GM23248 (cell line): ENCODE data around the gene KCTD14. TPM values are rescaled to one million over a fixed set of nuclear protein-coding genes. Genes with fewer than 3 reads are reported as not detected.
"Not testable (repeated sequence)": the region's sequence is repeated elsewhere in the genome, so short reads cannot be mapped to it uniquely, and the experiment has no call there.

Experiments
- DNase-seq: peaks from one replicate; pipeline ENCODE4 v3.0.0-alpha.2; 2015
- H2AFZ ChIP-seq: fragments of 200-600 bp; sonication (generic); 2 replicates; pipeline ENCODE4 v1.6.1; 2016; ENCODE audit warnings: antibody characterized with exemption
- H3F3A ChIP-seq: fragments of 200-600 bp; sonication (generic); 2 replicates; pipeline ENCODE4 v1.6.1; 2016; ENCODE audit warnings: mild to moderate bottlenecking, antibody characterized with exemption, mixed run types; ENCODE audit not compliant: insufficient read depth
- H3K27ac ChIP-seq: fragments of 200-600 bp; sonication (generic); 2 replicates; pipeline ENCODE4 v1.5.1; 2016; ENCODE audit warnings: mild to moderate bottlenecking
- H3K27me3 ChIP-seq: fragments of 200-600 bp; sonication (generic); replicated peaks from 2 replicates; pipeline ENCODE4 v1.6.1; 2016; ENCODE audit warnings: mild to moderate bottlenecking; ENCODE audit not compliant: insufficient read depth
- H3K36me3 ChIP-seq: fragments of 200-600 bp; sonication (generic); 2 replicates; pipeline ENCODE4 v1.6.1; 2016; ENCODE audit warnings: low read depth, mild to moderate bottlenecking
- H3K4me1 ChIP-seq: fragments of 200-600 bp; sonication (generic); 2 replicates; pipeline ENCODE4 v1.6.1; 2016; ENCODE audit warnings: mild to moderate bottlenecking; ENCODE audit not compliant: insufficient read depth
- H3K4me2 ChIP-seq: fragments of 200-600 bp; sonication (generic); one replicate; pipeline ENCODE4 v1.6.1; 2016; ENCODE audit warnings: mild to moderate bottlenecking; ENCODE audit not compliant: unreplicated experiment
- H3K4me3 ChIP-seq: fragments of 200-600 bp; sonication (generic); 2 replicates; pipeline ENCODE4 v1.5.1; 2016; ENCODE audit warnings: mild to moderate bottlenecking
- H3K79me2 ChIP-seq: fragments of 200-600 bp; sonication (generic); 2 replicates; pipeline ENCODE4 v1.6.1; 2016; ENCODE audit warnings: mild to moderate bottlenecking; ENCODE audit not compliant: insufficient read depth
- H3K9ac ChIP-seq: fragments of 200-600 bp; sonication (generic); 2 replicates; pipeline ENCODE4 v1.6.1; 2016; ENCODE audit warnings: mild to moderate bottlenecking
- H3K9me2 ChIP-seq: fragments of 200-600 bp; sonication (generic); 2 replicates; pipeline ENCODE4 v1.6.1; 2016; ENCODE audit warnings: mixed run types, mild to moderate bottlenecking, moderate library complexity; ENCODE audit not compliant: insufficient read depth
- H3K9me3 ChIP-seq: fragments of 200-600 bp; sonication (generic); one replicate; pipeline ENCODE4 v1.6.1; 2017; ENCODE audit warnings: low read depth
- H4K20me1 ChIP-seq: fragments of 200-600 bp; sonication (generic); 2 replicates; pipeline ENCODE4 v1.6.0; 2016; ENCODE audit not compliant: insufficient read depth
- EZH2 ChIP-seq: fragments of 200-600 bp; sonication (generic); IDR thresholded peaks from 2 replicates; pipeline ENCODE4 v1.6.1; 2018; ENCODE audit warnings: antibody characterized with exemption, mild to moderate bottlenecking; ENCODE audit not compliant: insufficient read depth, poor library complexity, severe bottlenecking
- EZH2phosphoT487 ChIP-seq: fragments of 200-600 bp; sonication (generic); IDR thresholded peaks from 2 replicates; pipeline ENCODE4 v1.6.1; 2018; ENCODE audit warnings: antibody characterized with exemption, moderate library complexity, mild to moderate bottlenecking, low read depth; ENCODE audit not compliant: insufficient read depth
- WGBS, 2 experiments: methylation state at CpG; one replicate each; pipeline ENCODE4 v1.1.6; 2015 to 2017; ENCODE audit warnings: low lambda C conversion rate in 2 of 2, low coverage in 1 of 2; ENCODE audit errors: missing lambda C conversion rate in 2 of 2; 5-methylcytosine and 5-hydroxymethylcytosine counted together
- in situ Hi-C: fragments of 300-500 bp; cut with MboI; formaldehyde crosslinking; loops from 2 replicates; pipeline ENCODE4 v1.15.0; 2020
- polyA plus RNA-seq: library from polyadenylated mRNA; unstranded; fragments of >200 nt; fragmentation: Nextera tagmentation; extraction: Ambion mirVana; gene quantifications from 2 replicates; pipeline ENCODE4 v1.2.1, GENCODE V29; 2016
- total RNA-seq: library from RNA; depleted of rRNA; stranded (reverse); fragments of >200 nt; shearing (Covaris generic); gene quantifications from 2 replicates; pipeline ENCODE4 v1.2.3, GENCODE V29; 2014

The KCTD14 gene
- total and polyA plus RNA-seq, 2 experiments from 2014 or later, result 0.85 to 1.4 TPM

DNA sequence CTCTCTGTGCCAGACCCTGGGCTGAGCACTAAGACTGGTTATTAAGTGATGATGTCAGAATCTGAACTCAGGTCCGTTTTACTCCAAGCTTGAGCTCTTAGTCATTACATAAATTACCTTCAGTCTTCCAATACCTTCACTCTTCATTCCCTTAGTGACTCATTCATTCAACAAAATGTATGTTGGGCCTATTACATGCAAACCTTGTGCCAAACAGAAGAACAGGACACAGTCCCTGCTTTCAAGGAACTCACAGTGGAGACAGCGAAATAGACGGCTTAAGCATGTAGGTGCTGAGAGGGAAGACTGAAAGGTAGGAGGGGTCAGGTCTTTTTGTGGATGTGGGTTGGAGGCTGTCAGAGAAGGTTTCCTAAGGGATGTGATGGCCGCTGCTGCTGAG lies 3.3 kb downstream of the KCTD14 start:
- in situ Hi-C loops, result no loop called here
- H3K4me2 ChIP-seq, result no peak overlapping the region

DNA sequence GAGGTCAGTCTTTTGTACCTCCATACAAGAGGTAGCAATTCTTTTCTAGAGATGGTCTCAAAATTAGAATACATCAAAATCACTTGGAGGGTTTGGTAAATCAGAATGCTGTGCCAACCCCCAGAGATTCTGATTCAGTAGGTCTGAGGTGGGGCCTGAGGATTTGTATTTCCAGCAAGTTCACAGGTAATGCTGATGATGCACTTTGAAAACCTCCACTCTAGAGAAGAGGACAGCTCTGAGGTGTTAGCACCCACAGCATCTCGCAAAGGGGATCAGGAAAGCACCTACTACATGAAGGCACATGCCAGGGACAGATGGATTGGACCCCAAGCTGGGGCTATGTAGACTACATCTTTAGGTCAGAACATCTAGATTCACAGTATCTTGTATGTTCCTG lies 7.2 kb downstream of the KCTD14 start:
- Histone ChIP-seq H3K27me3 (no peaks in the 10 kb centered on the region), H3K4me2 (no peak overlapping the region), H3K4me3 (no peak overlapping the region), H3F3A (no peaks in the 10 kb centered on the region), H3K27ac (no peak overlapping the region), H3K79me2 (no peaks in the 10 kb centered on the region), H3K9ac (no peak overlapping the region), H3K9me3 (no peaks in the 10 kb centered on the region), H3K36me3 (no peaks in the 10 kb centered on the region), H2AFZ (no peak overlapping the region), H3K4me1 (no peaks in the 10 kb centered on the region), H3K9me2 (no peaks in the 10 kb centered on the region), H4K20me1 (no peaks in the 10 kb centered on the region)
- DNase-seq, result no peak
- 81 to 100% methylated on average over 1 of the region's 1 CpG for WGBS, 2 experiments
- in situ Hi-C loops, result no loop called here
- TF ChIP-seq EZH2 (no peak), EZH2phosphoT487 (no peak)

More for the DNA sequence above, 3.3 kb downstream of the KCTD14 start:
- Histone ChIP-seq H4K20me1 (no peaks in the 10 kb centered on the region), H3K27me3 (no peaks in the 10 kb centered on the region), H3K27ac (no peak overlapping the region), H3F3A (no peaks in the 10 kb centered on the region), H3K36me3 (no peaks in the 10 kb centered on the region), H3K9me2 (no peaks in the 10 kb centered on the region), H2AFZ (no peak overlapping the region), H3K9ac (no peak overlapping the region), H3K4me3 (no peak overlapping the region), H3K9me3 (no peaks in the 10 kb centered on the region), H3K4me1 (no peaks in the 10 kb centered on the region), H3K79me2 (no peaks in the 10 kb centered on the region)
- DNase-seq, result no peak
- TF ChIP-seq EZH2phosphoT487 (no peak), EZH2 (no peak)
- WGBS, 2 experiments, result 55% methylated on average over 4 of the region's 4 CpGs

DNA sequence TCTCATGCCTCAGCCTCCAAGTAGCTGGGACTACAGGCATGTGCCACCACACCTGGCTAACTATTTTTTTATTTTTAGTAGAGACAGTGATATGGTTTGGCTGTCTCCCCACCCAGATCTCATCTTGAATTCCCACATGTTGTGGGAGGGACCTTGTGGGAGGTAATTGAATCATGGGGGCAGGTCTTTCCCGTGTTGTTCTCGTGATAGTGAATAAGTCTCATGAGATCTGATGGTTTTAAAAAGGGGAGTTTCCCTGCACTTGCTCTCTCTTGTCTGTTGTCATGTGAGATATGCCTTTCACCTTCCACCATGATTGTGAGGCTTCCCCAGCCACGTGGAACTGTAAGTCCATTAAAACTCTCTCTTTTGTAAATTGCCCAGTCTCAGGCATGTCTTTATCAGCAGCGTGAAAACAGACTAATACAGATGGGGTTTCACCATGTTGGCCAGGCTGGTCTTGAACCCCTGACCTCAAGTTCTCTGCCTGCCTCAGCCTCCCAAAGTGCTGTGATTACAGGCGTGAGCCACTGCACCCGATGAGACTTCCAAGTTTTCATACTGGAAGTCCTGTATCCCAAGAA lies 8.0 kb downstream of the KCTD14 start:
- H3K9me3 ChIP-seq, H3K27ac ChIP-seq, H3K4me2 ChIP-seq, H2AFZ ChIP-seq, H3K36me3 ChIP-seq, H3K4me1 ChIP-seq, in situ Hi-C loops, H3K9ac ChIP-seq, H3K4me3 ChIP-seq, H4K20me1 ChIP-seq, DNase-seq, H3F3A ChIP-seq, H3K27me3 ChIP-seq, H3K9me2 ChIP-seq, H3K79me2 ChIP-seq: not testable (repeated sequence)
- 65 to 68% methylated on average over 6 of the region's 6 CpGs for WGBS, 2 experiments

DNA sequence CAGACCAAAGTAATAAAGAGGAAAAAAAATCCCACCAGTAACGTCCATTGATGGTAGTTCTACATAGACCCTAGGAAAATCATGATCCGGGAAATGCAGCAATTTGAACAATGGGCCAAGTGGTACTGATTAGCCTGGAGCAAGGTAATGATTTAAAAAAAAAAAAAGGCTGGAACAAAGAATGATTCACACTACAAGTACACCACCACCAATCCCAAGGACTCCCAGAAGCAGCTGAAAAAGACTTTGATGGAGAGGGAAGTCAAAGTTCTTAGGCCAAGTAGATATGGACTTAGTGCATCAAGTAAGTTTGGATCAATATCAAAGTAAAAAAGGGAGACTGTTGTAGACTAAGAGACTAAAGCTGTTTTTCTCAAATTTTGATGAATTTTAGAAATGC lies 11.8 kb downstream of the KCTD14 start:
- Histone ChIP-seq H3K27me3 (no peaks in the 10 kb centered on the region), H3F3A (no peaks in the 10 kb centered on the region), H3K4me3 (no peak overlapping the region), H3K9me2 (no peaks in the 10 kb centered on the region), H3K4me2 (no peak overlapping the region), H4K20me1 (no peaks in the 10 kb centered on the region), H3K9me3 (no peaks in the 10 kb centered on the region), H3K27ac (no peak overlapping the region), H2AFZ (no peak overlapping the region), H3K9ac (no peak overlapping the region), H3K79me2 (no peaks in the 10 kb centered on the region), H3K36me3 (no peaks in the 10 kb centered on the region), H3K4me1 (no peaks in the 10 kb centered on the region)
- TF ChIP-seq EZH2phosphoT487, result no peak
- in situ Hi-C loops, result no loop called here
- 80 to 81% methylated on average over 2 of the region's 2 CpGs for WGBS, 2 experiments
- DNase-seq, result no peak

DNA sequence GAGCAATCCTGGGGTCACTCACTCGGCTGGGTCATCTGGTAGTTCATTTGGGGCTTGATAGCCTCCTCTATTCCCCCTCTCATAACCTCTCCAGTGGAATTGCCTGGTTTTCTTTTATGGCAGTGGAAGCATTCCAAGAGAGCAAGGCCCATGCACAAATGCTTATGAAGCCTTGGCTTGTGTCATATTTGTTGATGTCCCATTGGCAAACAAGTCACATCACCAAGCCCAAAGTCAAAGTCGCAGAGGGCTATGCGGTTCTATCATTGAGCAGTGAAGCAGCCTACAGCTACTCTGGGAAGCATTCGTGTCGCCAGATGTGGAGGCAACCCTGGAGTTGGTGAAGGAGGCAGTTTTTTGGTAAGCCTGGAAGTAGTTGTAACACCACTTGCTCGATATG lies 12.3 kb downstream of the KCTD14 start:
- H3K4me3 ChIP-seq, result no peak overlapping the region
- WGBS, 2 experiments, result 79 to 83% methylated on average over 6 of the region's 6 CpGs

More for the DNA sequence above, 12.3 kb downstream of the KCTD14 start:
- Histone ChIP-seq H3K36me3 (no peaks in the 10 kb centered on the region), H3K4me2 (no peak overlapping the region), H3K27ac (no peak overlapping the region), H3K9me3 (no peaks in the 10 kb centered on the region), H3K27me3 (no peaks in the 10 kb centered on the region), H3K79me2 (no peaks in the 10 kb centered on the region), H3K4me1 (no peaks in the 10 kb centered on the region), H3K9ac (no peak overlapping the region), H3F3A (no peaks in the 10 kb centered on the region), H3K9me2 (no peaks in the 10 kb centered on the region), H4K20me1 (no peaks in the 10 kb centered on the region), H2AFZ (no peak overlapping the region)
- in situ Hi-C loops, result no loop called here
- TF ChIP-seq EZH2, result no peak
- TF ChIP-seq EZH2phosphoT487, result no peak
- no peak for DNase-seq
